ENCODE results near the gene PVRIG.

- TF ChIP-seq CTCF (IDR thresholded peaks at IDR 0.05; ENCODE audit: low read depth, low read length) = no peak
- TF ChIP-seq POLR2A (IDR thresholded peaks at IDR 0.05; ENCODE audit: extremely low read depth, insufficient read length) = no peak
- no peak for TF ChIP-seq MAX (IDR thresholded peaks at IDR 0.05; ENCODE audit: low read depth, low read length)
- TF ChIP-seq MYC (IDR thresholded peaks at IDR 0.05; ENCODE audit: low read depth, low read length) = no peak
These were observed 44.3 kb upstream of the PVRIG start for GRCh38 chr7:100175296-100175935.

Data from NB4 (cell line).